GM18498 (cell line): ENCODE results near the gene KLHL10.

ENCODE experiments used
- ATAC-seq: cut with Tn5 transposase; IDR thresholded peaks from one replicate; pipeline ENCODE4 v1.9.1; 2021; ENCODE audit warnings: mild to moderate bottlenecking, moderate library complexity; ENCODE audit not compliant: unreplicated experiment

KLHL10 gene

GRCh38 chr17:41837761-41838538 lies at the start of gene KLHL10:
Gene KLHL10, plus strand, starts transcription at chr17:41837825. Its CDS starts 108 bp downstream, at chr17:41837933.
- ATAC-seq = no peak

DNA sequence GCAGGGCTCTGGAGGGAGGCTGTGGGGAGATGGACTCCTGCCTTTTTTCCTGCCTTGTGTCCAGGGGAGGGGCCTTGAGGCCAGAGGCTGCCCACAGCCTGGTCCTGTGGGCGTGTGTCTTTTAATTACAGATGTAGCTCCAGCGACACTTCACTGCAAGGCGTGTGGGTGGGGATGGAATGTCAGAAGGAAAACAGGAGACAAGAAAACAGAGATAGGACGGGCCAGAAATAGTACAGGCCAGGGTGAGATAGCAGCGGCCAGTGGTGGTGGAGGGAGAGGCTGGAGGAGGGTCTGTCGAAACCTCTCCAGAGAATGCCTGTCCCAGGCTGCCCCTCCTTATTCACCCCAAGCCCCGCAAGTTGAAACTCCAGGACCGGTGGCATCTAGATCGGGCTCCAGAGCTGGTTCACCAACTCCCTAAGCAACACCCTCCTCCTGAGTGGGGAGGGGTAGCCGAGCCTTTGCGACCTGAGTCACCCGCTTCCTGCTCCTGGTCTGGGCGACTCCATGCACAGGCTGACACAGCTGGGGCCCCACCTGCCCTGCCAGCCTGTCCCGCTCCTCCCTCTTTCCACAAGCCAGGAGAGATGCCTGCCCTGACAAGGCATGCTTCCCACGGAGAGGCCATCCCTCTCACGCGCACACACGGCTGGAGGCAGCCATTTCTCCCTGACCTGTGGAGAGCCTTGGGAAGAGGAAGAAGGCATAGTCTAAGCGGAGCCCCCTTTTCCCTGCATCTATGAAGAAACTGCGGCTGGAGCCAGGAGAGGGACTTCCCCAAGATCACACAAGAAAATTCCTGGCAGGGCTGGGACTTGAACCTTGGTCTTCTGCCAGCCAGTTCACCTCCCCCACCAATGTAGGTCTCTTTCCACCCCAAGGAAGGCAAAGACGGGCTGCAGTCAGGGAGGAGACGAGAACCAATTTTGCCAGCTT lies 44.5 kb upstream of the KLHL10 start:
- ATAC-seq = no peak

- no peak for ATAC-seq
These were observed 43.7 kb upstream of the KLHL10 start for GRCh38 chr17:41793784-41794539.

DNA sequence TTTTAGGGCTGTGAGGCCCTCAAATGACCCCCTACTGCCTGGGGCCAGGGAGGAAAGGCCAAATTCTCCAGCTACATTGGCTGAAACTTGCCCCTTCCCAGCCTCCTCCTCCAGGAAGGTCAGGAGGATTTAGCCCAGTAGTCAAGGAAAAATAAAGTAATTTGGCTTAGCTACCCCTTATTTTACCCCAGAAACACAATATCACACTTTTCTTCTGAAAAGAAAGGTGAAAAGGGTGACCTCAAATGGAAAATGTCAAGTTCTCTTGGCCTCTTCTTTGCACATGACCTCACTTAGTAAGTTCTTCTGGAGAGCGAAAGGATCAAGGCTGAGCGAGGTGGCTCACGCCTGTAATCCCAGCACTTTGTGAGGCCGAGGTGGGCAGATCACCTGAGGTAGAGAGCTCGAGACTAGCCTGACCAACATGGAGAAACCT lies 43.1 kb upstream of the KLHL10 start:
- no peak for ATAC-seq

DNA sequence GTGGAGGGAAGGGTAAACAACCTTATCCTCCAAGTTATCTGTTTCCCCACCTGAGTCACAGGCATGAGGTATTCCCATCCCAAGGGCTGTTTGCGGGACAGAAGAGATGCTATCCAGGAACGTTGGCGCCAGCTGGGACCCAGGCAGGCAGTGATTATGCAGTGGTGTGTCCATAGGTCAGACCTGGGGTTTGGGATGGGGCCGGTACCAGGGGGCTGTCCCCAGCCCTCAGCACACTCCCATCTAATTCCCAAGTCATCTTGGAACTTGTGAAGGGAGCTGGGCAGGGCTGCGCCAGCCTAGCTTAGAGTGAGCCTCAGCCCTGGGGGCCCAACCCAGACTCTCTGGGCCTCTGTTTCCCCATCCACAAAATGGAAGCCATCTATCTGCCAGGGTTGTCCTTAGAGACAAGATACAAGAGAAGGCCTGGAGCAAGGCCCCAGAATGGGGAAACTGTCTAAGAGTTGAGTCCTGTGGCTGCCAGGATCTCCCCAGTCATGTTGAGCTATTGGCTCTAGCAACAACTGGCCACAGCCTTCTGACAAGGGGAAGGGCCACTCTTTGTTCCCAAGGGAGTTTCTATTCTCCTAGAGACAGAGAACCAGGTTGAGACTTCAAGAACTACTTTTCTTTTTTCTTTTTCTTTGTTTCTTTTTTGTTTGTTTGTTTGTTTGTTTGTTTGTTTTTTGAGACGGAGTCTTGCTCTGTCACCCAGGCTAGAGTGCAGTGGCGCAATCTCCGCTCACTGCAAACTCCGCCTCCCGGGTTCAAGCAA lies 41.3 kb upstream of the KLHL10 start:
- ATAC-seq = no peak

- no peak for ATAC-seq
These were observed 40.2 kb upstream of the KLHL10 start for GRCh38 chr17:41797377-41797776.

DNA sequence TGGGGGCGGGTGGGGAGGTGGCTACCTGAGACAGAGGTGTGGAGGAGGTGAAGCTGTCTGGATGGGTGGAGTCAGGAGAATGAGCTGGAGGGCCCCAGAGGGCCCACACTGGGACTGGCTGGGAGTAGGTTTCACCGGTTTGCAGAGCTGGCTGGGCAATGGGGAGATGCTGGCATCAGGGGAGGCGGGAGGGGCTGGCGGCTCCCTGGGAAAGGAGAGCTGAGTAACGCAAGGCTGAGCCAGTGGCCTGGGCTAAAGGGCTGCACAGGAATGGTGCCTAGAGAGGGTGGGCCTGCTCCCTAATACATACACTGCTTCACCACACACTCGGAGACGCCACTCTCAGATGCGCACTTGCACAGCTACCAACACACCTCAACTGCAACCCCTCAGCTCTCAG lies 38.3 kb upstream of the KLHL10 start:
- no peak for ATAC-seq

DNA sequence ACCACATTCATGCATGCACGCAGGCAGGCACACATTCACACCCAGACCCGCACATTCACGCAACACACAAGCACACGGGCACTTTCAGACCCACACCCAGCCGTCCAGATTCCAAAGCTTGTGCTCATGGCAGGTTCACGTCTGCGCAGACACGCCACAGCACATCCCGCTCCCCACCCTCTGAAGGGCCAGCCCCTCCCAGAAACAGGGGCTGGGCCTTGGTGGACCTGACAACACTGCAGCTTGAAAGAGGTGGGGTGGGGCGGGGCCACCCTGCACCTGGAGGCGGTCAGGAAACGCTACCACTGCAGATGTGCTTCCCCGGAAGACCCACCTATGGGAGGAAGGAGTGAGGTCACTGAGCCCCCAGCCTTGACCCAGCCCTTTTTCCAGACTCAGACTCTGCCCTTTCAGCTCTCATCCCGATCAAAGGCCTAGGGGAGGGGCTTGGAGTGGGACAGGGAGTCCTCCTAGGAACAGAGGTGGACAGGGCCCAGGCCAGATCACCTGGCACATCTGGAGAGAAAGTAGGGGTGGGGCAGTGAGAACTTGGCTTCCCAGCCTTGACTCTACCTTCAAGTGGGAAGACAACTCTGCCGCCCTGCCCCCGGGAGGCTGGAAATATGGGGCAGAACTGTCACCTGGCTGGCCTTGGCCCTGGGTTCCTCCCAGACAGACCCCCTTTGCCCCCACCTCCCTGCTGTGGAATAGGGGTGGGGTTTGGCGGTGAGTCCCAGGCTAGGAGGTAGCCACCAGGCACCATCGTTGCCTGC lies 36.8 kb upstream of the KLHL10 start:
- no peak for ATAC-seq

DNA sequence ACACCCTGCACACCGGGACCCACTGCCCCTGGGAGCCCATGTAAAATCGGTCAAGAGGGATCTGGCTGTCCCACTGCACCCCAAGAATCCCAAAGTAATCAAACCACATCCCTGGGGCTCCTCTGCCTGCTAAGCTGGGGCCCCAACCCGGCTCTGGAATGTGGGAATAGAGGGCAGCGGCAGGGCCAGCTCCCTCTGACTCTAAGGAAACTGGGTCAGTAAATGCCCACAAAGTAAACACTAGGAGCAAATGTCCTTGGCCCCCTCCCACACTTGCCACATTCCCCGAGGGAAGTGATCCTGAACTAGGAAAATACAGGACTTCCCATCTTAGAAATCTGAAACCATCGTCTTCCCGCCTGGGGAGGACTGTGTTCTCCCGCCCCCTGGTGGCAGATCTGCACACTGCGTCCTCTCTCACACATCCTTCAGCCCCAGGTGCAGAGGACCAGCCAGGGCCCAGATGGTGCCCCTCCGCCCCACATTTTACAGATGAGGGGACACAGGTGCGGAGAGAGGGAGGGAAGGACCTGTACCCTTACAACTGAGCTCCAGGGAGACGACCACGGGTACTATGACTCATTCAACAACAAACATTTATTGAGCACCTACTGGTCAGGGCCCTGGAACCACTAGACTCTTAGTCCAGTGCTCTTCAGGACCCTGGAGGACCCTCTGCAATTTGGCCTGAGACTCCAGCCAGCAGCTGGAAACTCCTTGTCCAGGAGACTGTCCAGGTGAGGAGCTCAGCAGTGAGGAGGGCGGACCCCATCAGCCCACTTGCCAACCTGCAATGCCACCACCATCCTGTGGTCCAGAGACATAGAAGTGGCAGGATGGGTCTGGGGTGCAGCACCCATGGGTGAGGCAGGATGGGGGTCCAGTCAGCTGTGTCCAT lies 36.0 kb upstream of the KLHL10 start:
- no peak for ATAC-seq

DNA sequence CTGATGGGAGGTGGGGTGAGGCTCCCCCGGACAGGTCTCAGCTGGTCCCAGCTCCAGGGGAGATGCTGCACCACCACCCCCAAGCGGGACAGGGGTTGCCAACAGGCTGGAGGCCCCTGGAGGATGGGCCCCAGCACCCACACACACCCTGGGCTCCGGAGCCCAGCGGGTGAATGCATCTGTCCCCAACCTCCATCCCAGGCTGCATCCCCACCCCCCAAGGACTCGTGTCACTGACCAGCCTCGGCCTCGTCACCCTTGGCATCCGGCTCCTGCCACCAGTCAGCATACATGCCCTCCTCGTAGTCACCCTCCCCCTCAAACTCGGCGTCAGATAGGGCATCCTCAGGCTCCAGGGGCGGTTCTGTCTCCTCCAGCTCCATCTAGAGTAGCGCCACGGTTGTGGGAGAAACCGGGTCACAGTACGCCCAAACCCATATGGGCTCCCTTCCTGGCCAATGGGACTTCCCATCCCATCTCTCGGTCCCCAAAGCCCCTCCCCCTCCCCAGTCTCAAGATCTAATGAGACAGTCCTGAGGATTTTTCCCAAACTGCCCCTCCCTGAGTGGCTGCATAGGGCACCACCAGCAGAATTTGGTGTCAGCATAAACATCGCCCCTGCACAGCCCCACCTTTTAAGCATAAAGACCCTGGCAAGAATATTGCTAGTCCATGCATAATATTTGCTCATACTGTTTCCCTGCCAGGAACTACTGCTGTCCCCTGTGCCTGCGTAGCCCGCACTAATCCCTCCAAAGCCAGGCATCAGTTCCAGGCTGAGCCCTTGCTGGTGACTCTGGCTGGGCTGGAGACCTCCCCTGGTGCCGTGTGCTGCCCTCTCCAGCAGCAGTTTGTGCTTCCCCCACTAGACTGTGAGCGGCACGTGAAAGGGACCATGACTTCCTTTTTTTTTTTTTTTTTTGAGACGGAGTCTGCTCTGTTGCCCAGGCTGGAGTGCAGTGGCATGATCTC lies 34.3 kb upstream of the KLHL10 start:
- ATAC-seq = no peak

- ATAC-seq = no peak
These were observed 30.8 kb upstream of the KLHL10 start for GRCh38 chr17:41806685-41807445.

DNA sequence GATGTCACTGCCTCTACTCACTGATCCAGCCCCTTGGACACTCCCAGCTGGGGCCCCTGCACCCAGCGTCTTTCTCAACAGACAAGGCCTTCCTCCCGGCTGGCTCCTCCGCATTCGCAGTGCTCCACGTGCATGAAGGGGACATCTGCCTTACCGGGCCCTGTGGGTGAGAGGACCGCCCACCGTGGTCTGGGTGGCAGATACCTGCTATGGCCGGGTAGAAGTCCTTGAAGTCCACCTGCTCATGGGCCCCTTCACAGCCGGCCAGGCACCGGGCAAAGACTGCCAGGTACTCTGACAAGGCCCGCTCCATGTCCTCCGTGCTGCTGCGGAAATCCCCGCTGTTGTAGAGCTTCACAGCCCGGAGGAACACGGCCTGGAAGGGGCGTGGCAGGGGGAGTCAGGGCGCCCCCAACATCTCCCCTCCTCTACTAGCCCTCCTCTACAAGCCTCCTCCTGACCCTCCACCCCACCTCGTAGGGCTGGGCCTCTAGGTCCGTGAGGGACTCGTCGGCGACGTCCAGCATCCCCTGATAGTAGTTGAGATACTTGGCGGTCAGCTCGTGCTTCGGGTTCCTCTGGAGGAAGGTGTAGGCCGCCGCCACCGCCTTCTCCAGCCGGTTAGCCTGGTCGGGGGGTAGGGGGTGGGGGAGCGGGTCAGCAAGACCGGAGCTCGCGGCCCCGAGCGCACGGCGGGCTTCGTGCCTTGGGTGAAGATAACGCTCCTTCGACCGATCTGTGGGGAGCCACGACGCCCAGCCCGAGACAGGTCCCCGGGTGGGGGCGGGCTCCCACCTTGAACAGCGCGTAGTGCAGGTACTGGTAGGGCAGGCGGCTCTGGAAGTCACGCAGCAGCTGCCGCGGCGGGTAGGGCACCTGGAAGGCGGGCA lies 26.7 kb upstream of the KLHL10 start:
- ATAC-seq = peak; percentile 27

DNA sequence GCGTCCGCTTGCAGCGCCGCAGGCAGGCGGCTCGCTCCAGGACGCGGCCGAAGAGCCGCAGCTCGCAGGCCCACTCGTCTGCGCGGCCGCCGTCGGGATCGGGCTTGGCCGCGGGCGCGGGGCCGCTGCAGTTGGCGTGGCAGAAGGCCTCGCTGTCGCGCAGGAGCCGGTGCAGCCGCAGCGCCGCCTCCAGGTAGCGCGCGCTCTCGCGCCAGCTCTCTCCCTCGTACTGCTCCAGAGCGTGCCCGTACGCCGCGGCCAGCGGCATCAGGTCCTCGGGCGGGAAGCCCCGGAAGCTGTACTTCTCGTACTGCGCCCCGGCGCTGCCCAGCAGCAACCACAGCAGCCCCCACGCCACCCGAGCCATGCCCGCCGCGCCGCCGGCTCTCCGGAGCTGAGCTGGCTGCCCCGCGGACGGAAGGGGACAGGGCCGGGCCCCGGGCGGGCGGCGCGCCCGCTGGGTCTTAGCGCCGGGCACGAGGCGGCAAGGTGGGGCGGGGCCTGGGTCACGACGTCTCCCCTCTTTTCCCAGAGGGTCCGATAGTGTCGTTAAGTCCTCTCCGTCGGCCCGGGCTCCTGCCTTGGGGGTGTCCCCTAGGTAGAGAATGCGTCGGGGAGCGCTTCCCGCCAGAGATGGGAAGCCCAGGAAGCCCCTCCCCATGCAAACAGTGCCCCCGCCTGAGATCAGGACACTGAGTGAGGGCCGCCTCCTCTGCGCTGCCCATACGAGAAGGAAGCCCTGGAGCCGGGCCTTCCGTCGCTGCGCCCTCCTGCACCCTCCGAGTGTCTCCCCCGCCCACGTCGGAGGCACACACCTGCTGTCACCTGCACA lies 25.9 kb upstream of the KLHL10 start, which contains the start of gene P3H4:
P3H4 (minus strand) TSS at position 401 of the 832 bp plus-strand sequence; CDS start at position 367, 34 bp downstream.
- ATAC-seq = peak; percentile 79

- ATAC-seq = no peak
These were observed 25.1 kb upstream of the KLHL10 start, which contains the start of gene FKBP10 for GRCh38 chr17:41812381-41813151. Gene FKBP10, plus strand, starts transcription at chr17:41813004. Its CDS starts 31 bp downstream, at chr17:41813035.
